HCEC 1CT (cell line): ENCODE measurements around the gene ETV2.
"Not testable (repeated sequence)": the region's sequence is repeated elsewhere in the genome, so short reads cannot be mapped to it uniquely, and the experiment has no call there.

Experiments used
- DNase-seq: peaks from one replicate; pipeline ENCODE4 v3.0.0-alpha.2; 2017

Gene ETV2

DNA sequence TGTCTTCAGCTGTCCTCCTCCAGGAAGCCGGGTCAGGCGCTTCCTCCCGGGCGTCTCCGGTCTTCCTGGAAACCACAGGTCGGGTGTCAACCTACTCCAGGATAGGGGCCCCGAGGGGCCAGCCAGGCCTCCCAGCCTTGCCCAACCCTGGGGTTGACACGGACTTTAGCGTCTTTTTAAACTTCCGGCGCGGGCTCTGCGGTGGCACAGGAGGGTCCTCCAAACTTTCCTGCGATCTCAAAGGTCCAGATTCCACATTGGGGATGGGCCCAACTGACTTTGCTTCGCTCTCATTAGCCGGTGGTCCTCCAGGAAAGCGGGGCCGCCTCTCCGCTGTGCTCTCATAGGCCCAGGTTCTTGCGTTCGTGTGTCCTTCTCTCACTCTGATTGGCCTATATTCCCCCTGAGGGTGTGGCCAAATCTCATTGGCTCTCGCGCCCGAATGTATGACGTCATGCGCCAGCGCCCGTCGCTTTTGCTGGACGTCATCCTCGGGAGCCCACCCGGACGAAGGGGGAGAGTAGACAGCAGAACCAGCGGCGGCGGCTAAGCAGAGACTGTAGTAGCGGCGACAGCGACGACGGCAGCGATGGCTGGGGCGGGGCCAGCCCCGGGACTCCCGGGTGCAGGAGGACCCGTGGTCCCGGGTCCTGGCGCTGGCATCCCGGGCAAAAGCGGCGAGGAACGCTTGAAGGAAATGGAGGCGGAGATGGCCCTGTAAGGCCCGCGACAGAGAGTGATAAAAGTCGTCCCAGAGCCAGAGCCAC, 12.8 kb upstream of the ETV2 start, which contains the start of gene RBM42:
TSS of gene RBM42 (plus strand) at position 472 of the 767 bp plus-strand sequence. CDS start at position 590, 118 bp downstream.
- peak; percentile 99 for DNase-seq

DNA sequence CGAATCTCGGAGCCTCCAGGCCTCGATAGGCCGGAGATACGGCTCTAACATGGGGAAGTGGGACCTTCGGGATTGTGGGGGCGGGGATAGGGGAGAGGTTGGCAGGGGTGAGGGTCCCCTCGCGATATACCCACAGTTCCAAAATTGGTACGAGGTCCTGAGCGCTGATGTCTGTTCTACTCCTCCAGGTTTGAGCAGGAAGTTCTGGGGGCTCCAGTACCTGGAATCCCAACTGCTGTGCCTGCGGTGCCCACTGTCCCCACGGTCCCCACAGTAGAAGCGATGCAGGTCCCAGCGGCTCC, 12.3 kb upstream of the ETV2 start:
- no peak for DNase-seq

DNA sequence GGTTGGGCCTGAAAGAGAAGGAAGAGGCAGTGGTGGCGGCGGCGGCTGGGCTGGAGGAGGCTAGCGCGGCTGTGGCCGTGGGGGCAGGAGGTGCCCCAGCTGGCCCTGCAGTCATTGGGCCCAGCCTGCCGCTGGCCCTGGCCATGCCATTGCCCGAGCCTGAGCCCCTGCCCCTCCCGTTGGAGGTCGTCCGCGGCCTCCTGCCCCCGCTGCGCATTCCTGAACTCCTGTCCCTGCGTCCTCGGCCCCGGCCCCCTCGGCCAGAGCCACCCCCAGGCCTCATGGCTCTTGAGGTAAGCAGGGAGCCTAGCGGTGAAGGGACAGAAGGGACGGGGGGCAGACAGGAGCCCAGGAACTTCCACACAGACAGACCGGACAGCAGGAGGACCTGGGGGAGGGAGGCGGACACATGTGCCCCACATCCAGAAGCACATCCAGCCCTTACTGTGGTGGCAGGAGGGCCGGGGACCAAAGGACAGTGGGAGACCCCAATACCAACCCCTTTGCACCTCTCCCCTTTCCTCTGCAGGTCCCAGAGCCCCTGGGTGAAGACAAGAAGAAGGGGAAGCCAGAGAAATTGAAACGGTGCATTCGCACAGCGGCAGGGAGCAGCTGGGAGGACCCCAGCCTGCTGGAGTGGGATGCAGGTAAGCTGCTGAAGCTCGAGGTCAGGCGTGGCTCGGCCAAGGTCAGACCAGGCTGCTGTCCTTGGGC, 7.7 kb upstream of the ETV2 start:
- no peak for DNase-seq

DNA sequence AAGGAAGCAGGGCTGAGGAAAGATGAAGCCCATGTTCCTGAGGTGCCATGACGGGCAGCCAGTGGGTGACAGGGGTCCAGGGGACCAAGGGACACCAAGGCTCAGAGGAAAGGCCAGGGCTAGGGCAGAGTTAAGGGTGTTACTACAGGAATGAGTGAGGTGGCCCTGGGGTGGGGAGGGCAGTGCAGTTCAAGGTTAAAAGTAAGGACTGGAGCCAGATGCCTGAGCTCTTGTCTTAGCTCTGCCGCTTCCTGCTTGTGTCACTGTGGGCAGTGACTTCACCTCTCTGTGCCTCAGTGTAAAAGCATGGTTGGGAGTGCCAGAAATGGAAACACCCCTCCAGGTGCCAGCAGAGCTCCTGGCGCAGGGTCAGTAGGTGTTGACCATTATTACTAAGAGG, 4.9 kb upstream of the ETV2 start:
- DNase-seq = no peak

DNA sequence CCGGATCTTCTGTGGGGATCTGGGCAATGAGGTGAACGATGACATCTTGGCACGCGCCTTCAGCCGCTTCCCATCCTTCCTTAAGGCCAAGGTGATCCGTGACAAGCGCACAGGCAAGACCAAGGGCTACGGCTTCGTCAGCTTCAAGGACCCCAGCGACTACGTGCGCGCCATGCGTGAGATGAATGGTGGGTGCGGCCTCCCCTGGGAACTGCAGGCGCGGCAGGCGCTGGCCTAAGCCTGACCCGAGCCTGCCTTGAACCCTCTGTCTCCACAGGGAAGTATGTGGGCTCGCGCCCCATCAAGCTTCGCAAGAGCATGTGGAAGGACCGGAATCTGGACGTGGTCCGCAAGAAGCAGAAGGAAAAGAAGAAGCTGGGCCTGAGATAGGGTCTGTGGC, 4.4 kb upstream of the ETV2 start:
- no peak for DNase-seq

DNA sequence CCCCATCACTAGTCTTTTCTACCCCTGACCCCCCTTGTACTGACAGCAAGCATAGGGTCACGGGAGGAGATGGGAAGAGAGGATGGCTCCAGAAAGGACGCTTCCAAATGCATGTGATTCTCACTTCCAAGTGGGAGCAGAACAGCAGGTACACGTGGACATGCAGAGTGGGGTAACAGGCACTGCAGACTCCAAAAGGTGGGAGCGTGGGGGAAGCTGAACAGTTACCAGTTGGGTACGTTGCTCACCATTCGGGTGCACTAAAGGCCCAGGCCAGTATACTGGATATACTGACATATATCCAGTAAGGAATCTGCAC, 2.3 kb upstream of the ETV2 start:
- DNase-seq = no peak

DNA sequence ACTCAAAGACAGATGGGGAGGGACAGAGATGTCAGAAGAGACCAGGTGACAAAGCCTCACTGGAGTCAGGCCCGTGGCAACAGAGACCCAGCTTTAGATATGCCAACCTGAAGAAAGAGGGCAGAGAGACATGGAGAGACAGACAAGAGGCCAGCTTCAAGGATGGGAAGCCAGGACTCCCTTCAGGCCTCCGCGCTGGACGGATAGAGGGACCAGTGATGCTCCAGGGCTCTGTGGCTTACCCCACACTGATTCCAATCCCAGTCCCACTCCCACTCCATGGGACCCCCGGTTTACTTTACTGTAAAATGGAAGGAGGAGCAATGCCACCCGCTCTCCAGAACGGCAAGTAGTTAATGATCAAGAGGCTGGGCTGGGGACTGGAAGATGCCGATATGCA, 1.7 kb upstream of the ETV2 start:
- no peak for DNase-seq

DNA sequence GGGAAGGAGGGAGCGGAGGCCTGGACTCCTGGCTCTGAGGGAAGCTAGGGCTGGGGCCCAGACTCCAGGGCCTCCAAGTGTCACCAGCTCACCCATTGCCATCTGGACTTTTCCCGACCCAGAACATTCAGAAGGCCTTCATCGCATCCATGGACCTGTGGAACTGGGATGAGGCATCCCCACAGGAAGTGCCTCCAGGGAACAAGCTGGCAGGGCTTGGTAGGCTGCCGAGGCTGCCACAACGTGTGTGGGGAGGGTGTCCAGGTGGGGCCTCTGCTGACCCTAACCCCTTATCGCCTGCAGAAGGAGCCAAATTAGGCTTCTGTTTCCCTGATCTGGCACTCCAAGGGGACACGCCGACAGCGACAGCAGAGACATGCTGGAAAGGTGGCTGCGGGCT, 767 bp downstream of the ETV2 start:
- no peak for DNase-seq

DNA sequence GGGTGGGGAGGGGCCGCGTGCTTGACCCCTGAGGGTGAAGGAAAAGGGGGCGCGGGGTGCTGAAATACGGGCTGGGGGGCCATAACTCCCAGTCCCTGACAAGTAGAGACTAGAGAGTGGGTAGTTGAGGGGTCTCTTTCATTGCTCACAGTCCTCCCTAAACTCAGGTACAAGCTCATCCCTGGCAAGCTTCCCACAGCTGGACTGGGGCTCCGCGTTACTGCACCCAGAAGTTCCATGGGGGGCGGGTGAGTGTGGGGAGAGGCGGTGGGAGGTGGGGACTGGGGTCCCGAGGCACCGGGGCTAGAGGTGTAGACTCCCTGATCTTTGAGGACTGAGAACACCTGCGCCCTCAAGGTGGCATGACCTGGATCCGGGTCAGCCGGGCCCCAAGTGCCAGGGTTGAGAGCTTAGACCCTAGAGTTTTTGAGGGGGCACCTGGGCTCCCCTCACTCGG, 1.3 kb downstream of the ETV2 start:
- DNase-seq = no peak

DNA sequence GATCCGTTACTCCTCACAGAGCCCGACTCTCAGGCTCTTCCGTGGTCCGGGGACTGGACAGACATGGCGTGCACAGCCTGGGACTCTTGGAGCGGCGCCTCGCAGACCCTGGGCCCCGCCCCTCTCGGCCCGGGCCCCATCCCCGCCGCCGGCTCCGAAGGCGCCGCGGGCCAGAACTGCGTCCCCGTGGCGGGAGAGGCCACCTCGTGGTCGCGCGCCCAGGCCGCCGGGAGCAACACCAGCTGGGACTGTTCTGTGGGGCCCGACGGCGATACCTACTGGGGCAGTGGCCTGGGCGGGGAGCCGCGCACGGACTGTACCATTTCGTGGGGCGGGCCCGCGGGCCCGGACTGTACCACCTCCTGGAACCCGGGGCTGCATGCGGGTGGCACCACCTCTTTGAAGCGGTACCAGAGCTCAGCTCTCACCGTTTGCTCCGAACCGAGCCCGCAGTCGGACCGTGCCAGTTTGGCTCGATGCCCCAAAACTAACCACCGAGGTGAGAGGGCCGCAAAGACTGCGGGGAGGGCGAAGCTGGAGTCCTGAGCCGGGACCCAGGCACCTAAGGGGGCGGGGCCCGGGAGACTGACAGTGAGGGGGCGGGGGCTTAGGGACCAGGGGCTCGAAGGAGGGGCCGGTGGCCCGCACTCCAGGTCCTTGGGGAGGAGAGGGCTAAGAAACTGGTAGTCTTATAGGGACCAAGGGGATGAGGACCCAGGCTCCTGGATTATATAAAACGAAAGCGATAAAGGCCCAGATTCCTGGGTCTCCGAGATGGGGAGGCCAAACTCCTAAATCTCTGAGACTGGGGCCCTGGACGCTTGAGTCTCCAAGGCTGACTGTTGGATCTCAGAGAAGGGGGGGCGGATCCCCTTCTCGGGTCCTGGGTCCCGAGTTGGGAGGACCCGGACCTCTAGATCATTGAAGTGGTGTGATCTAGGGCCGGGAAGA, 2.0 kb downstream of the ETV2 start:
- peak; percentile 79 for DNase-seq

DNA sequence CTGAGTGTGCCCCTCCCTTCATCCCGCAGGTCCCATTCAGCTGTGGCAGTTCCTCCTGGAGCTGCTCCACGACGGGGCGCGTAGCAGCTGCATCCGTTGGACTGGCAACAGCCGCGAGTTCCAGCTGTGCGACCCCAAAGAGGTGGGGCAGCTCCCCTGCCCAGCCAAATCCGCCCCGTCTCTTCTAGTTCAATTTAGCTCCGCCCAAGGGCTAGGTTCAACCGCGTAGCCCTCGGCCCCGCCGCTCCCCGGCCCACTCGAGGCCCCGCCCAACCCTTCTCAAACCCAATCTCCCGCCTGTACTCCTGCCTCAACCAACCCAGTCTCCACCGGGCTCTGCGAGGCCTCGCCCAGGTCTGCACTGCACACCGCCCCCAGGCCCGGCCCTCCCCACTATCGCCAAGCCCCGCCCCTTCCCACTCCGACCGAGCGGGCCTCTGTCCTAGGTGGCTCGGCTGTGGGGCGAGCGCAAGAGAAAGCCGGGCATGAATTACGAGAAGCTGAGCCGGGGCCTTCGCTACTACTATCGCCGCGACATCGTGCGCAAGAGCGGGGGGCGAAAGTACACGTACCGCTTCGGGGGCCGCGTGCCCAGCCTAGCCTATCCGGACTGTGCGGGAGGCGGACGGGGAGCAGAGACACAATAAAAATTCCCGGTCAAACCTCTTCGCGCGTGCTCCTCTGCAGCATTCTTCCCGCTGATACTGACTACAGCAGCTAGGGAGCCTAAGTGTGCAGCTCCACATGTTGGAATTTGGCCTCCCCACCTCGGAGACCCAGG, 2.9 kb downstream of the ETV2 start:
- DNase-seq = peak; percentile 91

DNA sequence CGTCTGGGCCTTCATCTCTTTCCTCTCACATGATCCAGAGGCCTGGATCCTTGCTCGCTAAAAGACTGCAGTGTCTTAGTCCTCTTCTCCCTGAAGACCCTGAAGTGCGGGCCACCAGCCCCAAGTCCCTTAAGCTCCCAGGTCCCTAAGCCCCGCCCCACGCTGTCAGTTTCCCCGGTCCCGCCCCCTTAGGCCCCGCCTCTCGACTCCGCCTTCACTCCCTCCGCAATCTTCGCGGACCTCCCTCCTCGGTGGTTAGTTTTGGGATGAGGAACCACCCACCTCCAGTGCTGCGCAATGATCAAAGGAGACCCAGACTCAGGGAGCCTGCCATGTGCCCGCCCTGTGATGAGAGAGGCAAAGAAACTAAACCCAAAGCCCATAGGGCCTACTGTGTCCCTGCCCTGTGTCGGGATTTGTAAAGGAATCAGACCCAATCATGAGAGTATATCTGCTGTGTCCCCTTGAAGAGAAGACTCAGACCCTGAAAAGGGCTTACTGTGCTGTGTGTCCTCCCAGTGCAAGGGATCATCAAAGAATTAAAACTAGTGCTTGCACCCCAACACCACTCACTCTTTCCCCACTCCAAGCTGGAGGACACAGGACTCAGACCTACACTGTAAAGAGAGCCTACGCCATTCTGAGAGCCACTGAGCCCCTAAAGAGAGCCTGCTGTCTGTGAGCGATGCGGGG, 3.6 kb downstream of the ETV2 start:
- DNase-seq = peak; percentile 25

DNA sequence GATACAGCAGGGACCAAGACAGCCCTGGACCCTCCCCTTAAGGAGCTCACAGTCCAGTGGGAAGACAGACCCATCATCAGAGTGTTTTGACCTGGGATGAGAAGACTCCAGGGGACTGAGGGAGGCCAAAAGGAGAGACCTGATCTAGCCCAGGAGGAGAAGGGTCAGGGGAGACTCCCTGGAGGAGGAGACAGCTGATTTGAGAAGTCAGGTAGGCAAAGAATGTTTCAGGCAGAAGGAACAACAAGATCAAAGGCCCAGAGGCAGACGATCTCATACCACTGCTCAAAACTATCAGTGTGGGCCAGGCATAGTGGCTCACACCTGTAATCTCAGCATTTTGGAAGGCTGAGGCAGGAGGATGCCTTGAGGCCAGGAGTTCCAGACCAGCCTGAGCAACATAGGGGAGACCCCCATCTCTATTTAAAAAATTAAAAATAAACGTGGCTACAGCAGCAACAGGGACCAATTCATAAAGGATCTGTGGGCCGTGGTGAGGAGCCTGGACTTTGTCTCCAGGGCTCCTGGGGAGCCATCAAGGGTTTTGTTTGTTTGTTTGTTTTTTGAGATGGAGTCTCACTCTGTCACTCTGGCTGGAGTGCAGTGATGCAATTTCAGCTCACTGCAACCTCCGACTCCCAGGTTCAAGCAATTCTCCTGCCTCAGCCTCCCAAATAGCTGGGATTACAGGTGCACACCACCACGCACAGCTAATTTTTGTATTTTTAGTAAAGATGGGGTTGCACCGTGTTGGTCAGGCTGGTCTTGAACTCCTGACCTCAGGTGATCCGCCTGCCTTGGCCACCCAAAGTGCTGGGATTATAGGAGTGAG, 4.4 kb downstream of the ETV2 start:
- no peak for DNase-seq

DNA sequence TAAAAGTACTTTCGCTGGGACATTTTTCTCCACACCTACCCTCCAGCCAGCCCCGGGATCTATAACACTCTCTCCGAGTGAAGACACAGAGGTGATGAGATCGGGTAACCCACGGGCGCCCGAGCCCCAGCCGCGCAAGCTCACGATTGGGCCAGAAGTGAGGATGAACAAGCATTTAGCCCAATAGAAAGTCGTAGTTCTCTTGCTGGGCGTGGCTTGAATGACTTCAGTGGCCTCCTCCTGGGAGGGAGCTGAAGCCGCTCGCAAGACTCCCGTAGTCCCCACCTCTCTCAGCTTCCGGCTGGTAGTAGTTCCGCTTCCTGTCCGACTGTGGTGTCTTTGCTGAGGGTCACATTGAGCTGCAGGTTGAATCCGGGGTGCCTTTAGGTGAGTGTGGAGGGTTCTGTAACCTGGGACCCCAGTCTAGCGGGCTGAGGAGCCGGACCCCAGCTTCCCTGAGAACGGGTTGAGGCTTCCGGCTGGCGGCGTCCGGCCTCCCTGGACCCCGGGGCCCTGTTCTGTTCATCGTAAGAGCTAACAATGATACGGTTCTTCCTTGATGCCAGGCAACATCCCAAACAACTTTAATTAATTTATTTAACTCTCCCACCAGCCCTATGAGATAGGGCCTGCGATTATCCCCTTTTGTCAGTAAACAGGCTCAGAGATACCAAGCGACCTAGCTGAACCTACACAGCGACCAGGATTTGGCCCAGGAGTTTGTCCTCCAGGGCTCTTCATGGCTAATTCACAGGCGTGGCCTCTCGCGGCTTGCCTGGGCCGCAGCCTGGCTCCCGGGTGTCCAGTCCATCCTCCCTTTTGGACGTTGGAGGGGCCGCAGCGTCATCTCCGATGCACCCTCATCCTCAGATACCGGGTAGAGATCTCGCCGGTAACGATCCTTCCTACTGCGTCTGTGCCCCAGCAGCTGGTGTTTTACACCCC, 6.7 kb downstream of the ETV2 start, which contains the start of gene COX6B1:
TSS of gene COX6B1 (plus strand) at position 307 of the 945 bp plus-strand sequence. CDS start 2,921 bp downstream, outside the sequence.
- DNase-seq = peak; percentile 98

DNA sequence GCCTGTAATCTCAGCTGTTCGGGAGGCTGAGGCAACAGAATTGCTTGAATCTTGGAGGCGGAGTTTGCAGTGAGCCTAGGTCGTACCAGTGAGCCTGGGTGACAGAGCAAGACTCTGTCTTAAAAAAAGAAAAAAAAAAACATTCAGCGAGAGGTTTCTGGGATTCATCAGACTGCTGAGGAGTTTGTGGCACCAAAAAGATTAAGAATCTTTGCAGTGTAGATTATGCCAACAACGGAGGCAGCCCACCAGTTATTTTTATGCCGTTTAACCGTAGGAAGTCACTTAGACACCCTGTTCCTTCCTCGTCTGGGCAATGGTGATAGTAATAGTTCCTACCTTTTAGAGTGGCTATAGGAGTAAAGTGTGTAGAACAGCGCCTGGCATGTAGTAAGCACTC, 9.0 kb downstream of the ETV2 start:
- DNase-seq = no peak

DNA sequence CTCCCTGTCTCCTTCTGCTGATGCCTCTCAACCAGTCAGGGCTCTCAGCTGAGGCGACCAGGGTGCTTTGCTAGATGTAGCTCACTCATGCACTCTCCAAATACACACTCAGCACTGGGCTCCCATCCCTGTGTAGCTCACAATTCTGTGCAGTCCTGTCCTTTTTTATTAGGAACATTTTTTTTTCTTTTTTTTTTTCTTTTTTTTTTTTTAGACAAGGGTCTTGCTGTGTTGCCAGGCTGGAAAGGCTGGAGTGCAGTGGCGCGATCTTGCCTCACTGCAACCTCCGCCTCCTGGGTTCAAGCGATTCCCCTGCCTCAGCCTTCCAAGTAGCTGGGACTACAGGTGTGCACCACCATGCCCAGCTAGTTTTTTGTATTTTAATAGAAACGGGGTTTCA, 13.3 kb downstream of the ETV2 start:
- not testable (repeated sequence) for DNase-seq

DNA sequence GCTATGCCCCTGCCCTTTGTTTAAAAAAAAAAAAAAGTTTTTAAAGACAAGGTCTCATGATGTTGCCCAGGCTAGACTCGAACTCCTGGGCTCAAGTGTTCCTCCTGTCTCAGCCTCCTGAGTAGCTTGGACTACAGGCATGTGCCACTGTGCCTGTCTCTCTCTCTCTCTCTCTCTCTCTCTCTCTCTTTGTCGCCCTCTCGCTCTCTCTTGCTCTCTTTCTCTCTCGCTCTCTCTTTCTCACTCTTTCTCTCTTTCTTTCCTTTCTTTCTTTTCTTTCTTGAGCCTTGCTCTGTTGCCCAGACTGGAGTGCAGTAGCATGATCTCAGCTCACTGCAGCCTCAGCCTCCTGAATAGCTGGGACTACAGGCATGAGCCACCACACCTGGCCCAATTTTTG, 14.1 kb downstream of the ETV2 start:
- no peak for DNase-seq

DNA sequence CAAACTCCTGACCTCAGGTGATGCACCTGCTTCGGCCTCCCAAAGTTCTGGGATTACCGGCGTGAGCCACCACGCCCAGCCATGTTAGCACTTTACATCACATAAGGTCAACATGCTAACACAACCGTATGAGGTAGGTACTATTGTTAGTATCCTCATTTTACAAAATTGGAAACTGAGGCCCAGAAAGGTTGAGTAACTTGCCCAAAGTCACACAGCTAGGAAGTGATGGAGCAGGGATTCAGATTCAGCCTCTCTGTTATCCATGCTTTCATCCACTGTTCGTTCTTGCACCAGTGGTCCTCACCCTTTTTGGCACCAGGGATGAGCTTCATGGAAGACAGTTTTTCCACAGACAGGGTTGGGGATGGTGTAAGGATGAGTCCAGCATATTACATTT, 15.2 kb downstream of the ETV2 start:
- DNase-seq = no peak

DNA sequence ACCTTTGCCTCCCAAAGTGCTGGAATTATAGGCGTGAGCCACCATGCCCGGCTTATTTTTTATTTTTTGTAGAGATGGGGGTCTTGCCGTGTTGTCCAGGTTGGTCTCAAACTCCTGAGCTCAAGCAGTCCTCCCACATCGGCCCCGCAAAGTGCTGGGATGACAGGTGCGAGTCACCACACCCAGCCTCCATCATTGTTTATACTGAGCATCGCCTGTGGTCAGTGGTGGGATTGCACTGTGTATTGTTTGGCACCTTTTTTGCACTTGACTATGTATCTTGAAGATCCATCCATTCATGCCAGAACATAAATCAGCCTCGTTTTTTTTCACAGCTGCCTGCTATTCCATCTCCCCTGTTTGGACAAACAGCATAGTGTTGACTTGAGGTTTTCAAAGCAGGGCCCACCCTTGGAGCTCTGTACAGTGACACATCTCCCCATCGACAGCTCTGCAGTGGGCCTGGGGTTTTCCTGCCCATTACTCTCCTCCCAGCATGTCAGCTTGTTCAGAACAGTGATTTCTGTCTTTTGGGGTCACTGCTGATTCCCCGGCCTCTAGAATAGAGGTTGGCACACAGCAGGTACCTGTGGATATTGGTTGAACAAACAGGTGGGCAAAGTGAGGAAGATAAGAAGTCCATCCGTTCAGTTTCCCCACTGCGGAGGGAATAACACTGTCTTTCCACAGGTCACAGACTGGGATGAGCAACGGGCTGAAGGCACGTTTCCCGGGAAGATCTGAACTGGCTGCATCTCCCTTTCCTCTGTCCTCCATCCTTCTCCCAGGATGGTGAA, 16.6 kb downstream of the ETV2 start:
- DNase-seq = peak; percentile 3
